ENCODE data around the gene HOXA13. TPM values are rescaled to one million over a fixed set of nuclear protein-coding genes. Genes with fewer than 3 reads are reported as not detected.

Gene HOXA13
- total RNA-seq, 1 experiment from 2014 or later, result not detected

DNA sequence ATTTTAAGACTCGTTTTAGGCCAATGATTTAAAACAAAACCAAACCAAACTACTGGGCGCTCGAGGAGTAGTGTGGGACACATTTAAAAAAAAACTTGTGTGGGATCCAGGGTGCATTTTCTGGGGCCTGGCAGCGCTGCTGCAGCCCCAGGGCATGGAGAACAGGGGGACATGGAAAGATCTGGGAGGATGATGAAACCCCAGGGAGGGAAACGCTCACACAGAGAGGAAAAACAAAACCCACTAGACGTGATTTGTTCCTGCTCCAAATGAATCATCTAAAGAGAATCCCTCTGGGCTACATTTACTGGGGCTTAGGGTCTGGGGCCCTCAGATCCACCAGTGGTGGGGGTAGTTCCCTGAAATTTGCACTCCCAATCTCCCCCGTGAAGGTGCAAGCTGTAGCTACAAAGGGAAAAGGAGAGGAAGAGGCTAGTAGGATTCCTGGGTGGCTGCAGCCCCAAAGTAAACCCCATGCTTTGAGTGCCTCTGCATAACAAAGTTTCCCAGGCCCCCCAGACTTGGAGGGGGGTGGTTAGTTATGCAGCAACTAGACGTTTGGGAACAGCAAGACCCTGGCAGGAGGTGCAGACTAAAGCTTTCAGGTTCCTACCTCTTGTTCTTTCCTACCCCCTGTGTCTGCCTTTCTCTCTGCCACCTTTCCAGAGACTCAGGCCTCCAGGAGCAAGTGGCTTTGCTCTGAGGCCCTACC, 14.5 kb upstream of the HOXA13 start:
- Mint-ChIP-seq H3K4me3 (peak overlapping the region; percentile 35 to 67; a peak in 4 of 5 replicates), H3K27me3 (ENCODE audit: low read depth) (peaks cover 100% of the 10 kb centered on the region)

More for the DNA sequence above, 14.5 kb upstream of the HOXA13 start:
- Histone ChIP-seq H2BK120ac (ENCODE audit: low read depth, low read length, poor library complexity, severe bottlenecking) (no peak overlapping the region), H3K23me2 (ENCODE audit: insufficient read length, low read depth, low read length, poor library complexity, severe bottlenecking) (peaks cover 8% of the 10 kb centered on the region), H4K8ac (replicated peaks; ENCODE audit: insufficient read length, low read depth, low read length) (no peak overlapping the region), H2BK15ac (ENCODE audit: low read depth, low read length) (no peak overlapping the region), H3K9me3 (ENCODE audit: control insufficient read depth, low read depth, low read length) (no peaks in the 10 kb centered on the region), H2AFZ (ENCODE audit: low read length) (no peak overlapping the region), H2BK12ac (ENCODE audit: insufficient read length, low read depth, low read length) (no peak overlapping the region), H3K23ac (ENCODE audit: insufficient read length, low read depth, low read length) (no peak overlapping the region), H4K5ac (ENCODE audit: insufficient read length, low read depth, low read length) (no peak overlapping the region), H3K79me1 (ENCODE audit: insufficient read depth, low read depth, low read length, poor library complexity, severe bottlenecking) (no peaks in the 10 kb centered on the region), H3T11ph (ENCODE audit: low read length) (no peak overlapping the region), H3K27ac (ENCODE audit: insufficient read length, low read depth, low read length) (no peak overlapping the region), H3K4ac (ENCODE audit: low read depth, low read length) (no peak overlapping the region), H3K14ac (ENCODE audit: insufficient read depth, low read length) (no peak overlapping the region), H3K27me3 (ENCODE audit: insufficient read depth, low read length) (peaks cover 87% of the 10 kb centered on the region), H4K91ac (ENCODE audit: insufficient read length, low read depth, low read length) (no peak overlapping the region), H2BK20ac (ENCODE audit: low read depth, low read length, poor library complexity, severe bottlenecking) (no peak overlapping the region), H3K9ac (ENCODE audit: extremely low read depth, insufficient read length, low read length) (no peak overlapping the region), H3K18ac (ENCODE audit: insufficient read length, low read depth, low read length) (no peak overlapping the region), H3K79me2 (ENCODE audit: insufficient read depth, low read length) (no peaks in the 10 kb centered on the region), H3K4me2 (ENCODE audit: insufficient read depth, insufficient read length, low read length) (no peak overlapping the region), H4K20me1 (ENCODE audit: control insufficient read depth, insufficient read depth, insufficient read length) (no peaks in the 10 kb centered on the region), H3K4me1 (ENCODE audit: insufficient read depth, low read length) (no peaks in the 10 kb centered on the region), H3K56ac (ENCODE audit: insufficient read length, low read depth, low read length) (no peak overlapping the region), H2AK5ac (ENCODE audit: insufficient read length, low read length) (no peak overlapping the region), H2BK5ac (ENCODE audit: insufficient read length, low read length) (no peak overlapping the region)
- Mint-ChIP-seq H3K4me1 (peaks cover 16 to 29% of the 10 kb centered on the region in 2 experiments), H3K9me3 (peaks cover 0 to 3% of the 10 kb centered on the region in 2 experiments; a peak in 2 of 5 replicates), H3K27ac (no peak overlapping the region), H3K36me3 (ENCODE audit: insufficient read depth in 1 of 3, low read depth in 3 of 3) (no peaks in the 10 kb centered on the region)
- no CpG with 5 or more reads among the region's 8 CpGs for WGBS (ENCODE audit: extremely low coverage, insufficient read length, low lambda C conversion rate)
- TF ChIP-seq, protein P1, sequence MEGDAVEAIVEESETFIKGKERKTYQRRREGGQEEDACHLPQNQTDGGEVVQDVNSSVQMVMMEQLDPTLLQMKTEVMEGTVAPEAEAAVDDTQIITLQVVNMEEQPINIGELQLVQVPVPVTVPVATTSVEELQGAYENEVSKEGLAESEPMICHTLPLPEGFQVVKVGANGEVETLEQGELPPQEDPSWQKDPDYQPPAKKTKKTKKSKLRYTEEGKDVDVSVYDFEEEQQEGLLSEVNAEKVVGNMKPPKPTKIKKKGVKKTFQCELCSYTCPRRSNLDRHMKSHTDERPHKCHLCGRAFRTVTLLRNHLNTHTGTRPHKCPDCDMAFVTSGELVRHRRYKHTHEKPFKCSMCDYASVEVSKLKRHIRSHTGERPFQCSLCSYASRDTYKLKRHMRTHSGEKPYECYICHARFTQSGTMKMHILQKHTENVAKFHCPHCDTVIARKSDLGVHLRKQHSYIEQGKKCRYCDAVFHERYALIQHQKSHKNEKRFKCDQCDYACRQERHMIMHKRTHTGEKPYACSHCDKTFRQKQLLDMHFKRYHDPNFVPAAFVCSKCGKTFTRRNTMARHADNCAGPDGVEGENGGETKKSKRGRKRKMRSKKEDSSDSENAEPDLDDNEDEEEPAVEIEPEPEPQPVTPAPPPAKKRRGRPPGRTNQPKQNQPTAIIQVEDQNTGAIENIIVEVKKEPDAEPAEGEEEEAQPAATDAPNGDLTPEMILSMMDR (conservative IDR thresholded peaks at IDR 0.05), result no peak
- DNase-seq, result no peak

Measured in H9 (cell line).